NT2/D1 (cell line): ENCODE measurements around the gene CAMK2B.

Experiments used
- DNase-seq: peaks from one replicate; pipeline ENCODE4 v3.0.0-alpha.2; 2011; ENCODE audit warnings: low read depth, low spot score
- H3K27me3 ChIP-seq: 2 replicates; pipeline ENCODE4 v1.6.0; 2011; ENCODE audit warnings: mild to moderate bottlenecking; ENCODE audit not compliant: insufficient read length, insufficient read depth
- H3K36me3 ChIP-seq: 2 replicates; pipeline ENCODE4 v1.6.1; 2011; ENCODE audit warnings: mild to moderate bottlenecking, low read length, mixed read lengths; ENCODE audit not compliant: insufficient read depth, insufficient read length
- H3K4me1 ChIP-seq: 2 replicates; pipeline ENCODE4 v1.5.1; 2011; ENCODE audit not compliant: insufficient read depth, insufficient read length
- H3K4me3 ChIP-seq: 2 replicates; pipeline ENCODE4 v1.5.1; 2011; ENCODE audit warnings: low read depth; ENCODE audit not compliant: insufficient read length
- H3K9ac ChIP-seq: 2 replicates; pipeline ENCODE4 v1.6.0; 2011; ENCODE audit warnings: low read depth; ENCODE audit not compliant: insufficient read length
- H3K9me3 ChIP-seq: 2 replicates; pipeline ENCODE4 v1.5.1; 2011; ENCODE audit warnings: mild to moderate bottlenecking, low read length; ENCODE audit not compliant: insufficient read depth
- SUZ12 ChIP-seq: IDR thresholded peaks from 2 replicates; pipeline ENCODE4 v1.6.1; 2011; ENCODE audit not compliant: insufficient read length, insufficient read depth; ENCODE audit errors: extremely low read depth
- YY1 ChIP-seq: IDR thresholded peaks from 2 replicates; pipeline ENCODE4 v1.6.1; 2011; ENCODE audit not compliant: insufficient read length, insufficient read depth
- ZNF274 ChIP-seq: IDR thresholded peaks from 2 replicates; pipeline ENCODE4 v1.6.1; 2011; ENCODE audit warnings: mild to moderate bottlenecking, low read depth, low read length

The CAMK2B gene

DNA sequence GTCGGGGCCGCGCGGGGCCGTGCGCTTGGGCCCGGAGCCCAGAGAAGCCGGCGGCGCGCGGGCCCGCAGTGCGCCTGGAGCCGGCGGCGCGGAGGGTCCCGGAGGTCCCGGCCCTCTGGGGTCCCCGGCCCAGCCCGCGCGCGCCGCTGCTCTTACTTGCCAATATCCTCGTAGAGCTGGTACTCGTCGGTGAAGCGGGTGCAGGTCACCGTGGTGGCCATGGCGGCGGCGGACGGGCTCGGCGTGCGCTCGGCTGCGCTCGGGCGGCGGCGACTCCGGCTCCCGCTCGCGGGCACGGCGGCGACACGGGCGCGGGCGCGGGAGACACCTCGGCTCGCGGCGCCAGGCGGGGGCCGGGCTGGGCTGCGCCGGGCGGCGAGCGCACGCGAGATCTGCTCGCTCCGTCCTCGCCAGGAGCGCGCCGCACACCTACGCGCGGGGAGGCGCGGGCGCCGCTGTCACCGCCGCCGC, at the start of gene CAMK2B:
CAMK2B (minus strand) TSS at position 394 of the 471 bp plus-strand sequence; CDS start at position 221, 173 bp downstream.
- H3K9me3 ChIP-seq: no peaks in the 10 kb centered on the region
- no peaks in the 10 kb centered on the region for H3K36me3 ChIP-seq
- H3K4me3 ChIP-seq: peak within 1 kb of the TSS; percentile 42
- peaks cover 14% of the 10 kb centered on the region for H3K4me1 ChIP-seq
- H3K27me3 ChIP-seq: peaks cover 70% of the 10 kb centered on the region
- TF ChIP-seq SUZ12: peak; percentile 93
- no peak for TF ChIP-seq YY1
- peak within 1 kb of the TSS; percentile 61 for H3K9ac ChIP-seq
- DNase-seq: no peak

DNA sequence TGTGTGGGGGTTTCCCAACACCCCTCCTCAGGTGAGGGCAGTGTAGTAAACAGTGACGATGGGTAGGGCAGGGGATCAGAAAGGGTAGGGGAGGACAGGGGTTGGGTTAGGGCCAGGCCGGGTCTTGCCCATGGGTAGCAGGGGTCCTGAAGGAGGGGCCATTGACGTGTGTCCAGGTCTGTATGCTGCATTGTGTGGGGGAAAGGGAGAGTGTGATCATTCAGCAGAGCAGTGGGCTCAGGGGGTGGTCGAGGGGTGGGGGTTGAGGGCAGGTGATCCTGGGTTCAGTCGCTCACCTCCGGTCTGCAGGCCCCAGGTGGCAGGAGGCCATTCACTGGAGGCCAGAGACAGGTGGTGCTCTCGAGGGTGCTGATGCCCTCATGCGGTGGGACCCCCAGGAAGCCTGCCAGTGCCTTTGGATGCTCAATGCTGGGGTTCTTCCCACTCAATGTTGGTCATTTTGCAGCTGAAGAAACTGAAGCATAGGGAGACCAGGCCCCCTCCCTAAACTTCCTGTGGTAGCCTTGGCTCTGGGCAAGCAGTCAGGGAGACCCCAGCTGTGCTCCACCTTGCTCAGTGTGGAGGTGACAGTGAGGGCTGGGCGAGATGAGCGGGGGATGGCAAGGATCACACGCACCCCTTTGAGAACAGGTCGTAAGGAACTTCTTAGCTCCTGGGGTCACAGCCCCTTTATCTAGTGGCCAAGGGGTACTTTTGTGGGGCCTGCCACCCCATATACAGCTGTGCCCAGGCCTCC, 48.8 kb upstream of the CAMK2B start:
- Histone ChIP-seq H3K27me3 (no peaks in the 10 kb centered on the region), H3K9me3 (no peaks in the 10 kb centered on the region), H3K4me3 (no peak overlapping the region), H3K9ac (no peak overlapping the region), H3K4me1 (no peaks in the 10 kb centered on the region), H3K36me3 (no peaks in the 10 kb centered on the region)
- no peak for DNase-seq
- TF ChIP-seq SUZ12 (no peak), ZNF274 (no peak), YY1 (no peak)

DNA sequence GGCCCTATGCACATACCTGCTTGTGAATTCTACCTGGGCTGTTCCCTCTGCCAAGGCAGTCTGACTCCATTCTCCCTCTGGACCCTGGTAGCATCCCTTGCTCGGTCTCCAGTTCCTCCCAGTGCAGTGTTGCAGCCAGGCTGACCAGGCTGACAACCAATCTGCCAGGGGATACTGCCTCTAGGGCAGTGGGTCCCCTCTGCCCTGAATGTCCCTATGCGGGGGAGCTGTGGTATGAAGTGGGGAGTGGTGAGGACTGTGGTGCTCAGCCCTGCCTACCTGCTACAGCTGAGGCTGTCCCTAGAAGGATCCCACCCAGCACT, 48.0 kb upstream of the CAMK2B start:
- no peak overlapping the region for H3K4me3 ChIP-seq
- no peak for DNase-seq
- TF ChIP-seq YY1 (no peak), SUZ12 (no peak), ZNF274 (no peak)

DNA sequence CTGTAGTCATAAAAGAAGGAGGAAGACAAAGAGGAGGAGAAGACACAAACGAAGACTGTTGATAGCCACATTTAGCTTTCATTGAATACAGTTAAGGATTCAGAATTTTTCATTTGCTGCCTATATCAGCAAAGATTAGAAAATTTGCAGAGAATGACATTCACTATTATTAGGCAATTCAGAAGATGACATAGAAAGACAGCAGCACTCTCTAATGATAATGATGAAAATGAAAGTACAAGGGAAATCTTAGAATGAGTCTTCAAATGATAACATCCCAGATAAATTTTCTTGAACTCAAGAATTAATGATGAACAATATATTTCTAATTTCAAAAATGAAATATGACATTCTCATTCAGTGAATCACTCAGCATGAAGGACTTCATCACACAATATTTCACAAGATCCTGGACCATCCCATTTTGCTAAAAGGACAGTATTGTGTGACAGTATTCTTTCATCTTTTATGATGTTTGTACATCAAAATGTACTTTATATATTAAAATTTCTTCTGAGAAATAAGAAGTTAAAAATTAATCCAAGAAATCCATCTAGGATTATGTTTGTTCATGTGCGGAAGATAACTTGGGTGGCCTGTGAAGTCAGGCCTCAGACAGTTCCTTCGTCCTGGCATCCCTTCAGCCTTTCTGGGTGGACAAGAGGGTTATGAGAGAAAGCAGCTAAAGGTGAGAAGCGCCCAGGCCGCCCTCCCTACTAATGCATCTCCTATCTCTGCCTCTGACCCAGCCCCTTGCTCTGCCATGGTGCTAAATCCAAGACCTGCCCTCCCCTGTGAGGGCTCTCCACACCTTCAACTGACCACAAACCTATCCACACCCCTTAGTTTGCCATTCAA, 47.4 kb upstream of the CAMK2B start:
- TF ChIP-seq SUZ12 (no peak), YY1 (no peak), ZNF274 (no peak)
- Histone ChIP-seq H3K36me3 (no peaks in the 10 kb centered on the region), H3K4me1 (peaks cover 4% of the 10 kb centered on the region), H3K27me3 (no peaks in the 10 kb centered on the region), H3K9me3 (no peaks in the 10 kb centered on the region), H3K9ac (no peak overlapping the region), H3K4me3 (no peak overlapping the region)
- no peak for DNase-seq

More for the DNA sequence above, 48.0 kb upstream of the CAMK2B start:
- Histone ChIP-seq H3K9me3 (no peaks in the 10 kb centered on the region), H3K4me1 (no peaks in the 10 kb centered on the region), H3K36me3 (no peaks in the 10 kb centered on the region), H3K9ac (no peak overlapping the region), H3K27me3 (no peaks in the 10 kb centered on the region)

DNA sequence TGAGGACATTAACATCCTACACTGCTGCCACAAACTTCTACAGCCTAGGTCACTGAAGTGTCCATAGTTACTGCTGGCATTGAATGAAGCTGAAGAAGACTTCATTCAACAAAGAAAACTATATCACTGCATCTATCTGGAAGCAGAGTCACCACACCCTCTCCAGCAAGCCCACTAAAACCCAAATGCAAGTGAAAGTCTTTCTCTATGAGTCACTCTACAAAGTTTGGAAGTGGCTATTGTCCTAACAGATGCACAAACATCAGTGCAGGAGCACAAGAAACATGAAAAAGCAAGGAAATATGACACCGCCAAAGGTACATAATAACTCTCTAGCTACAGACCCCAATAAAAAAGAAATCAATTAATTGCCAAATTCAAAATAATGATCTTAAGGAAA, 43.5 kb upstream of the CAMK2B start:
- DNase-seq: no peak
- Histone ChIP-seq H3K4me3 (no peak overlapping the region), H3K9ac (no peak overlapping the region), H3K36me3 (no peaks in the 10 kb centered on the region), H3K4me1 (peaks cover 9% of the 10 kb centered on the region), H3K9me3 (no peaks in the 10 kb centered on the region), H3K27me3 (no peaks in the 10 kb centered on the region)
- TF ChIP-seq YY1 (no peak), SUZ12 (no peak), ZNF274 (no peak)

DNA sequence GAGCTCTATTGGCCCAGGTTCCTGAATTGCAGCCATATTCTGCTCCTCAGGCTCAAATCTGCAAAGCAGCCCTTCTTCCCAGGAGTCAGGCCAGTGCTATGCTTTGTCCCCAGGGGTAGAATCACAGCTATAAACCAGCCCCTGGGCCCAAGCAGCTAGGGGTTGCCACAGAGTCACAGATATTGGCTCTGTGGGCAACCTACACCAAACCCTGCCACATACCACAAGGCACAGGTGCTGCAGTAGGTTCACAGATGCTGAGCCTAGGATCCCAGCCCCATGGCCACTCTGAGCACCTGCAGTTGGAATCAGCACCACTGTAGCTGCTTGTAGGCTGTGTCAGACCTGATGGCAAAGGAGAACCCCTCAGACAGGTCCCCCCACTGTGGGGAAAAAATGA, 43.1 kb upstream of the CAMK2B start:
- no peak for DNase-seq

DNA sequence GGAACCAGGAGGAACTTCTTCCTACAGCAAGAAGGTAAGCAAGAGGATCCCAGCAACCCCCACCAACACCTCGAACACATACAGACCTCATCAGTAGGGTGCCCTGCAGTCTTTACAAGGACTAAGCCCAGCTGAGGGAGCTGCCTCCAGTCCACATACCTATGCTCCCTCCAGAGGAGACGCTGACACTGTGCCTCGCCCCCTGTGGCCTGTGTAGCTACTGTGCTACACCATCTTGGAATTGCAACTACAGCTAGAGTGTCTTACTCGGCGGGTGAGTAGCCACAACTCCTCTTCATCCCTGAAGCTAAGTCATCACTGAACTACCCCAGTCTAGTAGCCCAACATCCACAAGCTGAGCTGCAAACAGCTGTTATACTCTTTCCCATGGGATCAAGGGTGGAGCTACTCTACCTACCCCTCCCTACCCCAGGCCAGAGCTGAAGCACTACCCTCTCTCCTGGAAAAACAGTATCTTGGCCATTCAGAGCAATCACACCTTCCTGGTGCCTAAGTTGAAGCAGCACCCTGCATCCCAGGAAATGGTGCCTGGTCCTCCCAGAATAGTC, 42.2 kb upstream of the CAMK2B start:
- Histone ChIP-seq H3K36me3 (no peaks in the 10 kb centered on the region), H3K27me3 (no peaks in the 10 kb centered on the region), H3K4me3 (no peak overlapping the region), H3K4me1 (peaks cover 9% of the 10 kb centered on the region), H3K9ac (no peak overlapping the region), H3K9me3 (no peaks in the 10 kb centered on the region)
- no peak for DNase-seq
- TF ChIP-seq SUZ12 (no peak), YY1 (no peak), ZNF274 (no peak)

More for the DNA sequence above, 43.1 kb upstream of the CAMK2B start:
- TF ChIP-seq SUZ12: no peak
- no peak for TF ChIP-seq YY1
- no peak for TF ChIP-seq ZNF274
- no peaks in the 10 kb centered on the region for H3K36me3 ChIP-seq
- no peak overlapping the region for H3K9ac ChIP-seq
- H3K4me1 ChIP-seq: peaks cover 9% of the 10 kb centered on the region
- no peaks in the 10 kb centered on the region for H3K27me3 ChIP-seq
- no peak overlapping the region for H3K4me3 ChIP-seq
- H3K9me3 ChIP-seq: no peaks in the 10 kb centered on the region
